Panc1 (cell line): Measurements from ENCODE around the gene NCR3LG1. TPM values are rescaled to one million over a fixed set of nuclear protein-coding genes. Genes with fewer than 3 reads are reported as not detected.

ENCODE experiments used
- ATAC-seq: fragments of 200-7000 bp; cut with Tn5 transposase; 2 replicates; pipeline ENCODE4 v1.9.1; 2020; ENCODE audit warnings: mild to moderate bottlenecking, moderate library complexity
- BruUV-seq: library from RNA; stranded (reverse); fragments of 400-500 nt; replicated peaks from 2 replicates; lab custom pipeline; 2021; lab: Mats Ljungman, UMichigan
- CTCF ChIA-PET: fragments of 300-600 bp; sonication (Branson Sonifier 250); formaldehyde crosslinking; loops from one replicate; lab custom pipeline; 2022; ENCODE audit warnings: antibody characterized with exemption; lab: Charles Lee
- POLR2A ChIA-PET: fragments of 300-600 bp; sonication (Branson Sonifier 250); formaldehyde crosslinking; loops from one replicate; lab custom pipeline; 2022; ENCODE audit warnings: antibody characterized with exemption; lab: Charles Lee
- DNase-seq: peaks from one replicate; pipeline ENCODE4 v3.0.0-alpha.2; 2010; ENCODE audit warnings: low read depth, low spot score
- H3K27ac ChIP-seq: 2 replicates; pipeline ENCODE4 v1.5.1; 2011; ENCODE audit warnings: mild to moderate bottlenecking, low read length, inconsistent platforms
- H3K27me3 ChIP-seq: fragments of 200-500 bp; sonication (Bioruptor generic); 2 replicates; pipeline ENCODE4 v1.6.0; 2014; ENCODE audit warnings: low read length, inconsistent platforms; ENCODE audit not compliant: control insufficient read depth, insufficient read depth
- H3K36me3 ChIP-seq: fragments of 200-500 bp; sonication (Bioruptor generic); 2 replicates; pipeline ENCODE4 v1.5.1; 2014; ENCODE audit warnings: inconsistent platforms, mild to moderate bottlenecking, low read length, moderate library complexity; ENCODE audit not compliant: control insufficient read depth, insufficient read depth
- H3K4me1 ChIP-seq: 2 replicates; pipeline ENCODE4 v1.5.1; 2011; ENCODE audit warnings: inconsistent platforms, mild to moderate bottlenecking, low read length, moderate library complexity; ENCODE audit not compliant: control insufficient read depth, insufficient read depth
- H3K4me3 ChIP-seq, 2 experiments: 2 replicates each; pipeline ENCODE4 v1.5.1; 2011 to 2012; ENCODE audit warnings: low read depth in 2 of 2, low read length in 2 of 2, mild to moderate bottlenecking in 2 of 2, inconsistent platforms in 1 of 2, moderate library complexity in 1 of 2
- H3K9me3 ChIP-seq: fragments of 200-500 bp; sonication (Bioruptor generic); 2 replicates; pipeline ENCODE4 v1.5.1; 2014; ENCODE audit warnings: low read depth, mild to moderate bottlenecking, inconsistent platforms, low read length, moderate library complexity; ENCODE audit not compliant: control insufficient read depth, insufficient read depth
- CTCF ChIP-seq: fragments of 450-650 bp; IDR thresholded peaks from 2 replicates; pipeline ENCODE4 v1.5.1; 2017; ENCODE audit warnings: mild to moderate bottlenecking
- POLR2AphosphoS5 ChIP-seq: IDR thresholded peaks from 2 replicates; pipeline ENCODE4 v1.6.1; 2012; ENCODE audit warnings: mild to moderate bottlenecking, low read depth, low read length, moderate library complexity
- REST ChIP-seq, 2 experiments: IDR thresholded peaks; 2 replicates each; pipeline ENCODE4 v1.6.1; 2011 to 2012; ENCODE audit warnings: low read depth in 2 of 2, control low read depth in 1 of 2, low read length in 1 of 2, mild to moderate bottlenecking in 1 of 2, moderate library complexity in 1 of 2; ENCODE audit not compliant: insufficient read depth in 1 of 2
- SIN3A ChIP-seq: IDR thresholded peaks from 2 replicates; pipeline ENCODE4 v1.6.1; 2012; ENCODE audit warnings: low read depth, mild to moderate bottlenecking, low read length, moderate library complexity, borderline replicate concordance; ENCODE audit not compliant: insufficient read depth
- TCF7L2 ChIP-seq: IDR thresholded peaks from 2 replicates; pipeline ENCODE4 v1.6.1; 2011; ENCODE audit warnings: mild to moderate bottlenecking, low read depth, low read length, inconsistent platforms
- in situ Hi-C: cut with HindIII; loops from 2 replicates; pipeline ENCODE4 v1.10.0; 2016; ENCODE audit warnings: low sequenced_read_pairs, low pct_unique_long_range_greater_than_20kb
- intact Hi-C: fragments of 100-400 bp; cut with micrococcal nuclease; formaldehyde crosslinking; loops from one replicate; pipeline ENCODE4 v1.10.0; 2022; ENCODE audit not compliant: unreplicated experiment
- total RNA-seq: library from RNA; stranded (reverse); gene quantifications from one replicate; pipeline ENCODE4 v1.2.1, GENCODE V29; 2021; ENCODE audit not compliant: unreplicated experiment

The NCR3LG1 gene
- total RNA-seq, 1 experiment from 2014 or later: 8.6 TPM

GRCh38 chr11:17379383-17380180 is 28.0 kb downstream of the NCR3LG1 start:
- DNase-seq (no peak), ATAC-seq (no peak)
- Histone ChIP-seq H3K9me3 (no peaks in the 10 kb centered on the region), H3K27ac (no peak overlapping the region), H3K4me1 (no peaks in the 10 kb centered on the region), H3K36me3 (no peaks in the 10 kb centered on the region), H3K27me3 (no peaks in the 10 kb centered on the region), H3K4me3 (no peak overlapping the region)
- in situ Hi-C loops: no loop called here
- ChIA-PET CTCF (no interaction called here), POLR2A (no interaction called here)
- BruUV-seq: no TSS peak
- intact Hi-C loops: loop anchor here (5.0 kb wide), 1 partner anchor 147 kb away; no protein-coding TSS in a partner anchor
- TF ChIP-seq TCF7L2 (no peak), CTCF (no peak)

- no peak for ATAC-seq
- in situ Hi-C loops: no loop called here
These were observed 29.6 kb downstream of the NCR3LG1 start for GRCh38 chr11:17381156-17381555.

More at GRCh38 chr11:17381156-17381555, 29.6 kb downstream of the NCR3LG1 start:
- H3K27ac ChIP-seq: no peak overlapping the region
- H3K9me3 ChIP-seq: no peaks in the 10 kb centered on the region
- no peak for TF ChIP-seq SIN3A
- no peak for TF ChIP-seq REST (IDR thresholded peaks at IDR 0.05; ENCODE audit: insufficient read depth in 1 of 2, low read depth in 2 of 2, low read length in 1 of 2)
- TF ChIP-seq CTCF: no peak
- no peak for TF ChIP-seq TCF7L2
- TF ChIP-seq POLR2AphosphoS5: no peak
- H3K4me3 ChIP-seq: no peak overlapping the region
- intact Hi-C loops: loop anchor here (5.0 kb wide), 1 partner anchor 149 kb away; no protein-coding TSS in a partner anchor
- BruUV-seq: no TSS peak
- ChIA-PET CTCF (no interaction called here), POLR2A (no interaction called here)
- DNase-seq: no peak
- H3K27me3 ChIP-seq: no peaks in the 10 kb centered on the region
- H3K4me1 ChIP-seq: no peaks in the 10 kb centered on the region
- no peaks in the 10 kb centered on the region for H3K36me3 ChIP-seq
